AG04450 (cell line): ENCODE results near the gene DST. TPM values are rescaled to one million over a fixed set of nuclear protein-coding genes. Genes with fewer than 3 reads are reported as not detected.

Source experiments
- CTCF ChIA-PET: fragments of 300-600, 350-600 bp; formaldehyde crosslinking; extraction: SDS; loops from one replicate; lab custom pipeline; 2022; ENCODE audit warnings: antibody characterized with exemption, inconsistent platforms; lab: Charles Lee
- POLR2A ChIA-PET: fragments of 350-600 bp; formaldehyde crosslinking; extraction: SDS; loops from one replicate; lab custom pipeline; 2021; ENCODE audit warnings: antibody characterized with exemption, inconsistent platforms; lab: Yijun Ruan, JAX
- DNase-seq: peaks from one replicate; pipeline ENCODE4 v3.0.0-alpha.2; 2011; ENCODE audit warnings: low read depth, low spot score
- H3K27ac ChIP-seq: one replicate; pipeline ENCODE4 v1.5.1; 2012; ENCODE audit warnings: low read depth, low read length, control low read depth
- H3K27me3 ChIP-seq: one replicate; pipeline ENCODE4 v1.6.0; 2012; ENCODE audit warnings: low read length; ENCODE audit not compliant: control insufficient read depth, insufficient read depth
- H3K4me3 ChIP-seq: 2 replicates; pipeline ENCODE4 v1.5.1; 2011; ENCODE audit warnings: mild to moderate bottlenecking, low read depth, low read length, control low read depth
- H3K9me3 ChIP-seq: 2 replicates; pipeline ENCODE4 v1.5.1; 2012; ENCODE audit warnings: low read length; ENCODE audit not compliant: control insufficient read depth, insufficient read depth
- CTCF ChIP-seq: IDR thresholded peaks from 2 replicates; pipeline ENCODE4 v1.5.1; 2011; ENCODE audit warnings: low read depth, low read length, control low read depth, inconsistent platforms
- polyA plus RNA-seq: library from polyadenylated mRNA; depleted of rRNA; stranded (reverse); fragments of >200 nt; gene quantifications from 2 replicates; pipeline ENCODE4 v1.2.3, GENCODE V29; 2011

Gene DST
- polyA plus RNA-seq, 1 experiment: 163 TPM

GRCh38 chr6:56513631-56514030 lies 129.1 kb downstream of the DST start:
- Histone ChIP-seq H3K27ac (no peak overlapping the region), H3K4me3 (no peak overlapping the region), H3K27me3 (no peaks in the 10 kb centered on the region), H3K9me3 (no peaks in the 10 kb centered on the region)
- CTCF ChIA-PET: interaction anchor here (0.8 to 0.9 kb wide), 2 partner anchors 81 to 144 kb away, joined by 3 read pairs; no protein-coding TSS in a partner anchor
- no peak for TF ChIP-seq CTCF
- no peak for DNase-seq
- POLR2A ChIA-PET: no interaction called here

GRCh38 chr6:56511591-56511990 lies 131.1 kb downstream of the DST start:
- no peaks in the 10 kb centered on the region for H3K9me3 ChIP-seq
- no peak overlapping the region for H3K4me3 ChIP-seq
- ChIA-PET CTCF (interaction anchor here (0.6 to 1.8 kb wide), 3 partner anchors 31 to 59 kb away, joined by 4 to 11 read pairs (median 7); no protein-coding TSS in a partner anchor), POLR2A (no interaction called here)
- no peaks in the 10 kb centered on the region for H3K27me3 ChIP-seq
- TF ChIP-seq CTCF: no peak
- no peak overlapping the region for H3K27ac ChIP-seq
- DNase-seq: no peak

GRCh38 chr6:56510984-56511531 lies 131.6 kb downstream of the DST start:
- Histone ChIP-seq H3K27me3 (no peaks in the 10 kb centered on the region), H3K4me3 (no peak overlapping the region), H3K9me3 (no peaks in the 10 kb centered on the region), H3K27ac (no peak overlapping the region)
- CTCF ChIA-PET: interaction anchor here (0.6 to 1.8 kb wide), 3 partner anchors 32 to 59 kb away, joined by 4 to 11 read pairs (median 7); no protein-coding TSS in a partner anchor
- TF ChIP-seq CTCF: no peak
- POLR2A ChIA-PET: no interaction called here
- no peak for DNase-seq

GRCh38 chr6:56509031-56509430 lies 133.7 kb downstream of the DST start:
- Histone ChIP-seq H3K27ac (no peak overlapping the region), H3K9me3 (no peaks in the 10 kb centered on the region), H3K27me3 (no peaks in the 10 kb centered on the region), H3K4me3 (no peak overlapping the region)
- POLR2A ChIA-PET: interaction anchor here (0.7 kb wide), 1 partner anchor 262 kb away, joined by 3 read pairs; no protein-coding TSS in a partner anchor
- CTCF ChIA-PET: no interaction called here
- TF ChIP-seq CTCF: no peak
- no peak for DNase-seq

- Histone ChIP-seq H3K4me3 (no peak overlapping the region), H3K27ac (no peak overlapping the region), H3K9me3 (no peaks in the 10 kb centered on the region), H3K27me3 (no peaks in the 10 kb centered on the region)
- ChIA-PET CTCF (no interaction called here), POLR2A (no interaction called here)
- DNase-seq: no peak
- no peak for TF ChIP-seq CTCF
Observed at GRCh38 chr6:56507517-56507916, 135.2 kb downstream of the DST start.
